Effector memory CD8-positive, alpha-beta T cell (primary cell): ENCODE results near the gene PRG2.

Source experiments
- ATAC-seq: fragments of 150-1000 bp; cut with Tn5 transposase; replicated peaks from 2 replicates; pipeline ENCODE4 v1.10.0; 2021; ENCODE audit warnings: mild to moderate bottlenecking, moderate library complexity
- DNase-seq, 3 experiments: peaks; one replicate each; pipeline ENCODE4 v3.0.0; 2021
- H3K27ac Mint-ChIP-seq, 2 donors: one replicate each; pipeline ENCODE4 v1.8.0; 2022; ENCODE audit warnings: mild to moderate bottlenecking in 2 of 2, mixed read lengths in 2 of 2, moderate library complexity in 2 of 2
- H3K27me3 Mint-ChIP-seq, 2 donors: one replicate each; pipeline ENCODE4 v1.8.0; 2022; ENCODE audit warnings: mixed read lengths in 2 of 2
- H3K36me3 Mint-ChIP-seq: one replicate; pipeline ENCODE4 v1.8.0; 2022; ENCODE audit warnings: mild to moderate bottlenecking, moderate library complexity, mixed read lengths; ENCODE audit not compliant: insufficient read depth
- H3K4me1 Mint-ChIP-seq, 2 donors: one replicate each; pipeline ENCODE4 v1.8.0; 2022; ENCODE audit warnings: low read depth in 2 of 2, mixed read lengths in 2 of 2
- H3K4me3 Mint-ChIP-seq, 2 donors: one replicate each; pipeline ENCODE4 v1.8.0; 2022; ENCODE audit warnings: mild to moderate bottlenecking in 2 of 2, mixed read lengths in 2 of 2, moderate library complexity in 2 of 2
- H3K9me3 Mint-ChIP-seq, 2 donors: one replicate each; pipeline ENCODE4 v1.8.0; 2022; ENCODE audit warnings: mixed read lengths in 2 of 2

The PRG2 gene

GRCh38 chr11:57397394-57397990, 7.0 kb upstream of the PRG2 start:
- Mint-ChIP-seq H3K27me3 (no peaks in the 10 kb centered on the region), H3K36me3 (no peaks in the 10 kb centered on the region), H3K4me1 (no peaks in the 10 kb centered on the region), H3K27ac (no peak overlapping the region), H3K9me3 (no peaks in the 10 kb centered on the region), H3K4me3 (no peak overlapping the region)
- DNase-seq, result no peak
- no peak for ATAC-seq

GRCh38 chr11:57396744-57397143, 6.3 kb upstream of the PRG2 start:
- H3K36me3 Mint-ChIP-seq, result no peaks in the 10 kb centered on the region
- no peak overlapping the region for H3K4me3 Mint-ChIP-seq
- no peak for ATAC-seq
- H3K4me1 Mint-ChIP-seq, result no peaks in the 10 kb centered on the region
- no peak overlapping the region for H3K27ac Mint-ChIP-seq
- H3K9me3 Mint-ChIP-seq, result no peaks in the 10 kb centered on the region
- H3K27me3 Mint-ChIP-seq, result no peaks in the 10 kb centered on the region
- DNase-seq, result no peak

- no peaks in the 10 kb centered on the region for H3K36me3 Mint-ChIP-seq
- no peak overlapping the region for H3K4me3 Mint-ChIP-seq
- H3K27me3 Mint-ChIP-seq, result no peaks in the 10 kb centered on the region
- DNase-seq (no peak), ATAC-seq (no peak)
- H3K27ac Mint-ChIP-seq, result no peak overlapping the region
- no peaks in the 10 kb centered on the region for H3K4me1 Mint-ChIP-seq
- no peaks in the 10 kb centered on the region for H3K9me3 Mint-ChIP-seq
Measured at GRCh38 chr11:57395905-57396623, 5.6 kb upstream of the PRG2 start.

GRCh38 chr11:57394203-57394965, 3.9 kb upstream of the PRG2 start:
- Mint-ChIP-seq H3K27me3 (no peaks in the 10 kb centered on the region), H3K36me3 (no peaks in the 10 kb centered on the region), H3K4me3 (no peak overlapping the region), H3K27ac (no peak overlapping the region), H3K4me1 (no peaks in the 10 kb centered on the region), H3K9me3 (no peaks in the 10 kb centered on the region)
- ATAC-seq, result no peak
- DNase-seq, result no peak

- H3K9me3 Mint-ChIP-seq, result no peaks in the 10 kb centered on the region
- H3K4me1 Mint-ChIP-seq, result no peaks in the 10 kb centered on the region
- no peak for DNase-seq
- no peaks in the 10 kb centered on the region for H3K36me3 Mint-ChIP-seq
- no peaks in the 10 kb centered on the region for H3K27me3 Mint-ChIP-seq
- no peak for ATAC-seq
- H3K27ac Mint-ChIP-seq, result no peak overlapping the region
- no peak overlapping the region for H3K4me3 Mint-ChIP-seq
Measured at GRCh38 chr11:57392763-57393105, 2.3 kb upstream of the PRG2 start.

- Mint-ChIP-seq H3K9me3 (no peaks in the 10 kb centered on the region), H3K27me3 (peaks cover 0 to under 1% of the 10 kb centered on the region in 2 donors), H3K27ac (no peak overlapping the region), H3K4me3 (no peak overlapping the region), H3K36me3 (no peaks in the 10 kb centered on the region), H3K4me1 (no peaks in the 10 kb centered on the region)
- no peak for ATAC-seq
- no peak for DNase-seq
Measured at GRCh38 chr11:57392066-57392762, 1.8 kb upstream of the PRG2 start.

GRCh38 chr11:57391539-57391938, 1.1 kb upstream of the PRG2 start:
- H3K36me3 Mint-ChIP-seq, result no peaks in the 10 kb centered on the region
- DNase-seq (no peak), ATAC-seq (no peak)
- H3K27ac Mint-ChIP-seq, result no peak overlapping the region
- peaks cover 0 to 7% of the 10 kb centered on the region in 2 donors for H3K27me3 Mint-ChIP-seq
- H3K9me3 Mint-ChIP-seq, result no peaks in the 10 kb centered on the region
- H3K4me3 Mint-ChIP-seq, result no peak overlapping the region
- no peaks in the 10 kb centered on the region for H3K4me1 Mint-ChIP-seq

- H3K4me1 Mint-ChIP-seq, result no peaks in the 10 kb centered on the region
- H3K27me3 Mint-ChIP-seq, result peaks cover 0 to 11% of the 10 kb centered on the region in 2 donors
- no peak overlapping the region for H3K4me3 Mint-ChIP-seq
- DNase-seq (no peak), ATAC-seq (no peak)
- H3K27ac Mint-ChIP-seq, result no peak overlapping the region
- H3K9me3 Mint-ChIP-seq, result no peaks in the 10 kb centered on the region
- no peaks in the 10 kb centered on the region for H3K36me3 Mint-ChIP-seq
Measured at GRCh38 chr11:57391111-57391510, 661 bp upstream of the PRG2 start.

- ATAC-seq (no peak), DNase-seq (no peak)
- no peaks in the 10 kb centered on the region for H3K4me1 Mint-ChIP-seq
- H3K9me3 Mint-ChIP-seq, result no peaks in the 10 kb centered on the region
- H3K36me3 Mint-ChIP-seq, result no peaks in the 10 kb centered on the region
- H3K4me3 Mint-ChIP-seq, result no peak overlapping the region
- H3K27ac Mint-ChIP-seq, result no peak overlapping the region
- H3K27me3 Mint-ChIP-seq, result peaks cover 6 to 32% of the 10 kb centered on the region in 2 donors
Measured at GRCh38 chr11:57387289-57388030, 3.0 kb downstream of the PRG2 start.

- H3K36me3 Mint-ChIP-seq, result no peaks in the 10 kb centered on the region
- ATAC-seq, result no peak
Measured at GRCh38 chr11:57386178-57386940, 4.1 kb downstream of the PRG2 start.

GRCh38 chr11:57380975-57381374, 9.5 kb downstream of the PRG2 start, which contains the start of gene PRG3:
TSS of gene PRG3 (minus strand) at chr11:57381150. CDS start at chr11:57380708, 442 bp downstream.
- no peak within 1 kb of the TSS for H3K4me3 Mint-ChIP-seq
- H3K27me3 Mint-ChIP-seq, result peaks cover 17 to 46% of the 10 kb centered on the region in 2 donors
- ATAC-seq, result no peak
- H3K9me3 Mint-ChIP-seq, result no peaks in the 10 kb centered on the region
- DNase-seq, result no peak
- H3K4me1 Mint-ChIP-seq, result no peaks in the 10 kb centered on the region
- no peaks in the 10 kb centered on the region for H3K36me3 Mint-ChIP-seq
- no peak within 1 kb of the TSS for H3K27ac Mint-ChIP-seq

More at GRCh38 chr11:57386178-57386940, 4.1 kb downstream of the PRG2 start:
- Mint-ChIP-seq H3K9me3 (no peaks in the 10 kb centered on the region), H3K27me3 (peaks cover 11 to 43% of the 10 kb centered on the region in 2 donors), H3K4me3 (no peak overlapping the region), H3K4me1 (no peaks in the 10 kb centered on the region), H3K27ac (no peak overlapping the region)
- no peak for DNase-seq

GRCh38 chr11:57379732-57380131, 10.7 kb downstream of the PRG2 start:
- H3K27me3 Mint-ChIP-seq, result peaks cover 17 to 39% of the 10 kb centered on the region in 2 donors
- no peak for ATAC-seq
- no peak overlapping the region for H3K4me3 Mint-ChIP-seq

More at GRCh38 chr11:57379732-57380131, 10.7 kb downstream of the PRG2 start:
- Mint-ChIP-seq H3K27ac (no peak overlapping the region), H3K36me3 (no peaks in the 10 kb centered on the region), H3K9me3 (no peaks in the 10 kb centered on the region), H3K4me1 (no peaks in the 10 kb centered on the region)
- no peak for DNase-seq
